H9 (cell line): ENCODE results near the gene PARP16. TPM values are rescaled to one million over a fixed set of nuclear protein-coding genes. Genes with fewer than 3 reads are reported as not detected.

Experiments used
- DNase-seq: peaks from one replicate; pipeline ENCODE4 v3.0.0-alpha.2; 2017
- H2AFZ ChIP-seq: one replicate; pipeline ENCODE4 v1.6.1; 2013; ENCODE audit warnings: mild to moderate bottlenecking, low read length, control low read depth, moderate library complexity
- H2AK5ac ChIP-seq: 2 replicates; pipeline ENCODE4 v1.6.1; 2013; ENCODE audit warnings: low read length, control low read depth, mixed read lengths; ENCODE audit not compliant: insufficient read length
- H2BK120ac ChIP-seq: one replicate; pipeline ENCODE4 v1.6.1; 2013; ENCODE audit warnings: low read depth, mild to moderate bottlenecking, low read length, control low read depth, inconsistent platforms; ENCODE audit not compliant: poor library complexity, severe bottlenecking
- H2BK12ac ChIP-seq: 2 replicates; pipeline ENCODE4 v1.6.1; 2013; ENCODE audit warnings: low read length, control low read depth, mixed read lengths, low read depth; ENCODE audit not compliant: insufficient read length
- H2BK15ac ChIP-seq: 2 replicates; pipeline ENCODE4 v1.6.1; 2013; ENCODE audit warnings: low read depth, low read length, control low read depth
- H2BK20ac ChIP-seq: one replicate; pipeline ENCODE4 v1.6.1; 2013; ENCODE audit warnings: low read depth, mild to moderate bottlenecking, low read length, control low read depth, inconsistent platforms; ENCODE audit not compliant: poor library complexity, severe bottlenecking
- H2BK5ac ChIP-seq: 2 replicates; pipeline ENCODE4 v1.6.1; 2013; ENCODE audit warnings: low read length, control low read depth, mixed read lengths; ENCODE audit not compliant: insufficient read length
- H3K14ac ChIP-seq: 2 replicates; pipeline ENCODE4 v1.6.1; 2013; ENCODE audit warnings: low read length, control low read depth; ENCODE audit not compliant: insufficient read depth
- H3K18ac ChIP-seq: 2 replicates; pipeline ENCODE4 v1.6.1; 2013; ENCODE audit warnings: low read depth, mild to moderate bottlenecking, mixed read lengths, low read length, control low read depth; ENCODE audit not compliant: insufficient read length
- H3K23ac ChIP-seq: 2 replicates; pipeline ENCODE4 v1.6.1; 2013; ENCODE audit warnings: low read length, control low read depth, mixed read lengths, low read depth; ENCODE audit not compliant: insufficient read length
- H3K23me2 ChIP-seq: 2 replicates; pipeline ENCODE4 v1.6.1; 2013; ENCODE audit warnings: low read depth, mild to moderate bottlenecking, mixed read lengths, low read length, control low read depth; ENCODE audit not compliant: insufficient read length, poor library complexity, severe bottlenecking
- H3K27ac ChIP-seq: 2 replicates; pipeline ENCODE4 v1.5.1; 2013; ENCODE audit warnings: low read length, control low read depth, mixed read lengths, low read depth; ENCODE audit not compliant: insufficient read length
- H3K27me3 ChIP-seq: 2 replicates; pipeline ENCODE4 v1.6.1; 2013; ENCODE audit warnings: low read length, control low read depth, inconsistent platforms; ENCODE audit not compliant: insufficient read depth
- H3K4ac ChIP-seq: 2 replicates; pipeline ENCODE4 v1.6.1; 2013; ENCODE audit warnings: low read depth, mild to moderate bottlenecking, control low read depth, inconsistent platforms, low read length, moderate library complexity
- H3K4me1 ChIP-seq: 2 replicates; pipeline ENCODE4 v1.6.1; 2013; ENCODE audit warnings: low read length, control low read depth, inconsistent platforms; ENCODE audit not compliant: insufficient read depth
- H3K4me2 ChIP-seq: 2 replicates; pipeline ENCODE4 v1.6.1; 2013; ENCODE audit warnings: low read length, control low read depth, mixed read lengths; ENCODE audit not compliant: insufficient read length, insufficient read depth
- H3K56ac ChIP-seq: 2 replicates; pipeline ENCODE4 v1.6.1; 2013; ENCODE audit warnings: low read depth, mild to moderate bottlenecking, mixed read lengths, low read length, control low read depth; ENCODE audit not compliant: insufficient read length
- H3K79me1 ChIP-seq: 2 replicates; pipeline ENCODE4 v1.6.1; 2013; ENCODE audit warnings: low read depth, mild to moderate bottlenecking, moderate library complexity, low read length, control low read depth, inconsistent platforms; ENCODE audit not compliant: insufficient read depth, poor library complexity, severe bottlenecking
- H3K79me2 ChIP-seq: 2 replicates; pipeline ENCODE4 v1.6.1; 2013; ENCODE audit warnings: low read length, control low read depth, inconsistent platforms; ENCODE audit not compliant: insufficient read depth
- H3K9ac ChIP-seq: 2 replicates; pipeline ENCODE4 v1.6.1; 2013; ENCODE audit warnings: low read length, control low read depth, mixed read lengths; ENCODE audit not compliant: insufficient read length; ENCODE audit errors: extremely low read depth
- H3K9me3 ChIP-seq: one replicate; pipeline ENCODE4 v1.6.1; 2013; ENCODE audit warnings: low read depth, low read length, inconsistent platforms; ENCODE audit not compliant: control insufficient read depth
- H3T11ph ChIP-seq: one replicate; pipeline ENCODE4 v1.6.1; 2013; ENCODE audit warnings: mild to moderate bottlenecking, low read length, control low read depth, inconsistent platforms
- H4K20me1 ChIP-seq: one replicate; pipeline ENCODE4 v1.6.1; 2013; ENCODE audit not compliant: control insufficient read depth, insufficient read length, insufficient read depth
- H4K5ac ChIP-seq: 2 replicates; pipeline ENCODE4 v1.6.1; 2013; ENCODE audit warnings: low read depth, mild to moderate bottlenecking, mixed read lengths, low read length, control low read depth; ENCODE audit not compliant: insufficient read length
- H4K8ac ChIP-seq: replicated peaks from 2 replicates; pipeline ENCODE4 v1.6.1; 2013; ENCODE audit warnings: low read length, control low read depth, mixed read lengths, low read depth; ENCODE audit not compliant: insufficient read length
- H4K91ac ChIP-seq: 2 replicates; pipeline ENCODE4 v1.6.1; 2013; ENCODE audit warnings: low read depth, mild to moderate bottlenecking, moderate library complexity, mixed read lengths, low read length, control low read depth; ENCODE audit not compliant: insufficient read length
- H3K27ac Mint-ChIP-seq, 3 experiments: 2 replicates in 2 of 3; 3 replicates in 1 of 3; pipeline ENCODE4 v1.8.0; 2020 to 2021; ENCODE audit warnings: mixed read lengths in 3 of 3, mild to moderate bottlenecking in 1 of 3, moderate library complexity in 1 of 3
- H3K27me3 Mint-ChIP-seq: 2 replicates; pipeline ENCODE4 v1.8.0; 2021; ENCODE audit warnings: low read depth, mild to moderate bottlenecking, moderate library complexity, mixed read lengths
- H3K36me3 Mint-ChIP-seq, 3 experiments: 2 replicates in 2 of 3; 3 replicates in 1 of 3; pipeline ENCODE4 v1.8.0; 2020 to 2021; ENCODE audit warnings: low read depth in 3 of 3, mixed read lengths in 3 of 3; ENCODE audit not compliant: insufficient read depth in 1 of 3
- H3K4me1 Mint-ChIP-seq, 2 experiments: 2 replicates each; pipeline ENCODE4 v1.8.0; 2020; ENCODE audit warnings: mixed read lengths in 2 of 2
- H3K4me3 Mint-ChIP-seq, 2 experiments: 2 replicates in 1 of 2; 3 replicates in 1 of 2; pipeline ENCODE4 v1.8.0; 2020 to 2021; ENCODE audit warnings: mild to moderate bottlenecking in 2 of 2, mixed read lengths in 2 of 2, moderate library complexity in 1 of 2
- H3K9me3 Mint-ChIP-seq, 2 experiments: 2 replicates in 1 of 2; 3 replicates in 1 of 2; pipeline ENCODE4 v1.8.0; 2020; ENCODE audit warnings: mild to moderate bottlenecking in 2 of 2, mixed read lengths in 2 of 2, moderate library complexity in 1 of 2
- WGBS: extraction: QIAGEN DNeasy Blood & Tissue Kit; methylation state at CpG from one replicate; pipeline ENCODE4 v1.1.7; 2013; ENCODE audit warnings: missing lambda C conversion rate, low lambda C conversion rate, mixed read lengths; ENCODE audit not compliant: insufficient read length; ENCODE audit errors: extremely low coverage; 5-methylcytosine and 5-hydroxymethylcytosine counted together
- total RNA-seq: library from RNA; stranded (reverse); gene quantifications from 2 replicates; pipeline ENCODE4 v1.2.1, GENCODE V29; 2021
- TF ChIP-seq, protein P1 (sequence below): fragments of 200-600 bp; sonication (generic); conservative IDR thresholded peaks from 3 replicates; pipeline ENCODE4 v1.8.0; 2021; ENCODE audit warnings: antibody characterized with exemption, mild to moderate bottlenecking

PARP16 gene
- total RNA-seq, 1 experiment from 2014 or later = 3.9 TPM

DNA sequence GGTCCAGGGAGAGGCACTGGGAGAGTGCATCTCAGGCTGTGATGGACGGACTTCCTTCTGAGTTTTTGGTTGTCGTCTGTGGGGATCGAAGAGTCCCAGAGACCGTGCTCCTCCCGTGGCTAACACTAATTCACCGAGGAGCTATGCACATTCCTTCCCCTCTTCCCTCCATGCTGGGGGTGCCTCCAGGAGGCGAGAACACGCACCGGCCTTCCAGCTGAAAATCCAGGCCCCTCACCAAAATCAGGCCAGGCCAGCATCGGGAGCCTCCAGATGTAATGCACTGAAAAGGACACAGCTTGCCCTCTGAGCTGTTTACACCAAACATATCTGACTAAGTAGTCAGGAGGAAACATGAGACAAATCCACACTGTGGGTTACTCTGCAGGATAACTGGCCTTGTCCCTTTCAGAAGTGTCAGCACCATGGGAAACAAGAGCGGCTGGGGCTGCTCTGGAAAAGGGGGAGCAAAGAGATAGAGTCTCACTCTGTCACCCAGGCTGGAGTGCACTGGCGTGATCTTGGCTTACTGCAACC, 23.3 kb upstream of the PARP16 start:
- Histone ChIP-seq H3K9me3 (no peaks in the 10 kb centered on the region), H2BK12ac (no peak overlapping the region), H2BK5ac (no peak overlapping the region), H3K79me2 (no peaks in the 10 kb centered on the region), H3K23me2 (no peaks in the 10 kb centered on the region), H4K20me1 (no peaks in the 10 kb centered on the region), H3K4me2 (no peak overlapping the region), H4K8ac (no peak overlapping the region), H3K27me3 (no peaks in the 10 kb centered on the region), H3T11ph (no peak overlapping the region), H2BK20ac (no peak overlapping the region), H4K5ac (no peak overlapping the region), H3K4me1 (no peaks in the 10 kb centered on the region), H3K9ac (no peak overlapping the region), H3K27ac (no peak overlapping the region), H2AFZ (no peak overlapping the region), H3K56ac (no peak overlapping the region), H3K14ac (no peak overlapping the region), H3K18ac (no peak overlapping the region), H4K91ac (no peak overlapping the region), H2BK120ac (no peak overlapping the region), H3K79me1 (no peaks in the 10 kb centered on the region), H3K4ac (no peak overlapping the region), H2BK15ac (no peak overlapping the region), H2AK5ac (no peak overlapping the region), H3K23ac (no peak overlapping the region)
- Mint-ChIP-seq H3K9me3 (no peaks in the 10 kb centered on the region), H3K36me3 (no peaks in the 10 kb centered on the region), H3K4me1 (peaks cover 12 to 16% of the 10 kb centered on the region in 2 experiments; a peak in 3 of 4 replicates), H3K27ac (peak overlapping the region in 2 of 3 experiments; percentile 50 to 74; a peak in 4 of 7 replicates), H3K4me3 (no peak overlapping the region), H3K27me3 (peaks cover 2% of the 10 kb centered on the region; the same call in 1 of the 2 replicates)
- no CpG with 5 or more reads among the region's 12 CpGs for WGBS
- TF ChIP-seq, protein P1, sequence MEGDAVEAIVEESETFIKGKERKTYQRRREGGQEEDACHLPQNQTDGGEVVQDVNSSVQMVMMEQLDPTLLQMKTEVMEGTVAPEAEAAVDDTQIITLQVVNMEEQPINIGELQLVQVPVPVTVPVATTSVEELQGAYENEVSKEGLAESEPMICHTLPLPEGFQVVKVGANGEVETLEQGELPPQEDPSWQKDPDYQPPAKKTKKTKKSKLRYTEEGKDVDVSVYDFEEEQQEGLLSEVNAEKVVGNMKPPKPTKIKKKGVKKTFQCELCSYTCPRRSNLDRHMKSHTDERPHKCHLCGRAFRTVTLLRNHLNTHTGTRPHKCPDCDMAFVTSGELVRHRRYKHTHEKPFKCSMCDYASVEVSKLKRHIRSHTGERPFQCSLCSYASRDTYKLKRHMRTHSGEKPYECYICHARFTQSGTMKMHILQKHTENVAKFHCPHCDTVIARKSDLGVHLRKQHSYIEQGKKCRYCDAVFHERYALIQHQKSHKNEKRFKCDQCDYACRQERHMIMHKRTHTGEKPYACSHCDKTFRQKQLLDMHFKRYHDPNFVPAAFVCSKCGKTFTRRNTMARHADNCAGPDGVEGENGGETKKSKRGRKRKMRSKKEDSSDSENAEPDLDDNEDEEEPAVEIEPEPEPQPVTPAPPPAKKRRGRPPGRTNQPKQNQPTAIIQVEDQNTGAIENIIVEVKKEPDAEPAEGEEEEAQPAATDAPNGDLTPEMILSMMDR = no peak
- DNase-seq = no peak
